GM21515 (cell line): ENCODE data around the gene CPT2.

Experiments used
- ATAC-seq: cut with Tn5 transposase; IDR thresholded peaks from one replicate; pipeline ENCODE4 v1.9.1; 2021; ENCODE audit not compliant: unreplicated experiment

Gene CPT2

DNA sequence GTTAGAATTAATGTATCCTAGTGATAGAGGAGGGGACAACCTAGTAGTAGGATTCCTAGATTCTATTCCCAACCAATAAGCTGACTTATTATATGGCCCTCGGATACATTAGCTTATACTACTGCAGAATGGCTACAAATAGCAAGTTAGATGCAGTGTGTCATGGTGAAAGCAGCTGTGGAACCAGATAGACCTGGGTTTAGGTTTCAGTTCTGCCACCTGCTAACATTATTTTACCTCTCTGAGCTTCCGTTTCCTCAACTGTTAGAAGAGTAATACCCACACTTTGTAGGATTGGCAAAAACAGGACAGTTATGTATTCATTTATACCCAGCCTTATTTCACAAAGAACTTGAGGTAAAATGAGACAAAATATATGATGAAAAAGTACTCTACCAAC, 63.3 kb downstream of the CPT2 start:
- no peak for ATAC-seq

DNA sequence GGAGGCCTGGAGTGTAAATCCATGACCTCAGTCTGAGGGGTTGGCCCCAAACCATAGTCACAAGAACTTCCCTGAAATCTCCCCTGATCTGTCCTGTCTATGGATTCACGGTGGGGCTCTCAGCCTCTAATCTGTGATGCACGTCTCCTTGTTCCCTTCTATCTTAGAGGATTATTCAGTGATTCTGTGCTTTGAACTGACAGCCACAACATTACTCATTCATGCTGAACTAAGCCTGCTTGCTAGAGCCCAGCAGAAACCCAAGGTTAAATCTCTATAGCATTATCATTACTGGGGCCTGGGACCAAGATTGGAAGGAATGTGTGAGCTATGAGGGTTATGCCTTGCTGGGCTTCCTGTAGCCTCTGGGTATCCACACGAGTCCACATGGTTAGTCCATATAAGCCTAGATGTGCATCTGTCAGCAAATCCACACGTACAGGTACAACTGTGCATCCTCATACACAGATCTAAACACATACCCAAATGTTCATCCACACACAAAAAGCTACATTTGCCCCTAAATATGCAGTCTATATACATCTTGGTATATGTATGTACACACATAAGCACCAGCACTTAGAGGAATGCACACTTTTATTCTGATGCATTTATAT, 64.1 kb downstream of the CPT2 start:
- no peak for ATAC-seq

DNA sequence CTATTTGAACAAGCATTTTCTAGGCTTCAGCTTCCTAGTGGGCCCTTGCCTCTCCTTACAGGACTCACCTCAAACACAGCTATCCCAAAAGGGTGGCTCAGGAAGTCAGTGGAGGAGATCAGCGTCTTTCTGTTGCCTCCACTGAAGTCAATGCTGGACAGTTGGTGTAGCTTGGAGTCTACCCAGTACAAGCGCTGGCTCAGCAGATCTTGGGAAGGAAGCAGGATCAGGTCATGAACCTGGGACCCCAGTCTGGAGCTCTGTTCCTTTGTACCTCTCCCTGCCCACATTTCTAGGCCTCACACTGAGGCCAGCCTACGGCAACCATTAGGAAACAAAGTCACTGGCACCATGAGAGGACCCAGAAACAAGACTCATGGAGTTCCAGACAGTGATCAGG, 65.4 kb downstream of the CPT2 start:
- ATAC-seq = no peak
